Gastroesophageal sphincter (tissue), 4 donors: ENCODE results near the gene SCG2. TPM values are rescaled to one million over a fixed set of nuclear protein-coding genes. Genes with fewer than 3 reads are reported as not detected.

Source experiments
- ATAC-seq: fragments of 150-250 bp; one replicate; pipeline ENCODE4 v1.9.1; 2016; ENCODE audit warnings: mild to moderate bottlenecking, moderate library complexity
- H3K27ac ChIP-seq, 4 donors: fragments of 200-600 bp; sonication (generic) in 3 of 4; 1 replicate in 3 of 4; 2 replicates in 1 of 4; pipeline ENCODE4 v1.5.1; 2016 to 2019
- H3K27me3 ChIP-seq: fragments of 200-600 bp; sonication (generic); one replicate; pipeline ENCODE4 v1.5.1; 2019
- H3K36me3 ChIP-seq, 2 donors: fragments of 200-600 bp; sonication (generic); one replicate each; pipeline ENCODE4 v1.5.1; 2019; ENCODE audit warnings: control low read depth in 1 of 2
- H3K4me1 ChIP-seq, 3 donors: fragments of 200-600 bp; sonication (generic); 1 replicate in 2 of 3; 2 replicates in 1 of 3; pipeline ENCODE4 v1.5.1; 2016 to 2019; ENCODE audit warnings: control low read depth in 2 of 3
- H3K4me3 ChIP-seq, 2 donors: fragments of 200-600 bp; sonication (generic); one replicate each; pipeline ENCODE4 v1.5.1; 2019; ENCODE audit warnings: mild to moderate bottlenecking in 1 of 2, moderate library complexity in 1 of 2
- H3K9me3 ChIP-seq, 3 donors: fragments of 200-600 bp; sonication (generic); one replicate each; pipeline ENCODE4 v1.5.1; 2017 to 2019; ENCODE audit warnings: control low read depth in 2 of 3
- CTCF ChIP-seq, 4 experiments: fragments of 200-600 bp in 2 of 4; fragments of 450-650 bp in 2 of 4; sonication (generic) in 1 of 4; IDR thresholded peaks; one replicate each; pipeline ENCODE4 v1.5.1; 2017 to 2019; ENCODE audit warnings: antibody characterized with exemption in 4 of 4, mild to moderate bottlenecking in 2 of 4, moderate library complexity in 2 of 4
- EP300 ChIP-seq: sonication (generic); formaldehyde crosslinking; IDR thresholded peaks from one replicate; pipeline ENCODE4 v1.6.1; 2017; ENCODE audit warnings: antibody characterized with exemption, mild to moderate bottlenecking
- POLR2A ChIP-seq, 2 donors: fragments of 450-650 bp; IDR thresholded peaks; one replicate each; pipeline ENCODE4 v1.6.1; 2017; ENCODE audit warnings: antibody characterized with exemption in 2 of 2, mild to moderate bottlenecking in 2 of 2, moderate library complexity in 1 of 2
- POLR2AphosphoS5 ChIP-seq: sonication (generic); formaldehyde crosslinking; IDR thresholded peaks from one replicate; pipeline ENCODE4 v1.6.1; 2017; ENCODE audit warnings: antibody characterized with exemption
- WGBS, 2 donors: methylation state at CpG; one replicate each; pipeline ENCODE4 v1.1.5; 2018; ENCODE audit warnings: low coverage in 1 of 2; 5-methylcytosine and 5-hydroxymethylcytosine counted together
- total RNA-seq, 4 donors: library from RNA; depleted of rRNA; stranded (reverse); fragments of >200 nt; gene quantifications; one replicate each; pipeline ENCODE4 v1.1.0, GENCODE V29; 2016

The SCG2 gene
- total RNA-seq, 4 donors from 2014 or later, result 0.78 to 8.4 (median 3.5) TPM

GRCh38 chr2:223602972-223603371 is 811 bp upstream of the SCG2 start:
- Histone ChIP-seq H3K36me3 (no peaks in the 10 kb centered on the region), H3K9me3 (no peaks in the 10 kb centered on the region), H3K27me3 (peaks cover 12% of the 10 kb centered on the region), H3K4me1 (no peaks in the 10 kb centered on the region), H3K27ac (no peak overlapping the region), H3K4me3 (no peak overlapping the region)
- ATAC-seq, result no peak
- no peak for TF ChIP-seq CTCF (IDR thresholded peaks at IDR 0.05)
- TF ChIP-seq POLR2AphosphoS5, result no peak
- no peak for TF ChIP-seq EP300
- no peak for TF ChIP-seq POLR2A (IDR thresholded peaks at IDR 0.05)
- WGBS, 2 donors, result 44 to 59% methylated on average over 2 of the region's 2 CpGs

- Histone ChIP-seq H3K27ac (no peak overlapping the region), H3K27me3 (peaks cover 12% of the 10 kb centered on the region), H3K4me3 (no peak overlapping the region), H3K4me1 (no peaks in the 10 kb centered on the region), H3K36me3 (no peaks in the 10 kb centered on the region), H3K9me3 (no peaks in the 10 kb centered on the region)
- ATAC-seq, result no peak
- TF ChIP-seq POLR2A (IDR thresholded peaks at IDR 0.05), result no peak
- no peak for TF ChIP-seq CTCF (IDR thresholded peaks at IDR 0.05)
- TF ChIP-seq EP300, result no peak
- no peak for TF ChIP-seq POLR2AphosphoS5
These were observed 1.1 kb downstream of the SCG2 start for GRCh38 chr2:223601018-223601417.

GRCh38 chr2:223599640-223600380 is 2.4 kb downstream of the SCG2 start:
- H3K4me1 ChIP-seq, result no peaks in the 10 kb centered on the region
- WGBS, 2 donors, result 56 to 62% methylated on average over 6 of the region's 6 CpGs
- no peak overlapping the region for H3K27ac ChIP-seq
- H3K36me3 ChIP-seq, result no peaks in the 10 kb centered on the region
- peaks cover 12% of the 10 kb centered on the region for H3K27me3 ChIP-seq
- H3K9me3 ChIP-seq, result no peaks in the 10 kb centered on the region
- no peak for ATAC-seq
- no peak overlapping the region for H3K4me3 ChIP-seq
- TF ChIP-seq CTCF (IDR thresholded peaks at IDR 0.05), result no peak
- TF ChIP-seq POLR2AphosphoS5, result no peak
- no peak for TF ChIP-seq EP300
- TF ChIP-seq POLR2A (IDR thresholded peaks at IDR 0.05), result no peak

GRCh38 chr2:223598994-223599639 is 3.0 kb downstream of the SCG2 start:
- TF ChIP-seq CTCF (IDR thresholded peaks at IDR 0.05) (no peak), EP300 (no peak), POLR2AphosphoS5 (no peak), POLR2A (IDR thresholded peaks at IDR 0.05) (no peak)
- H3K9me3 ChIP-seq, result no peaks in the 10 kb centered on the region
- no peak overlapping the region for H3K27ac ChIP-seq
- no peak overlapping the region for H3K4me3 ChIP-seq
- peaks cover 12% of the 10 kb centered on the region for H3K27me3 ChIP-seq
- H3K36me3 ChIP-seq, result no peaks in the 10 kb centered on the region
- 94 to 100% methylated on average over 1 to 2 of the region's 2 CpGs for WGBS, 2 donors
- no peaks in the 10 kb centered on the region for H3K4me1 ChIP-seq
- no peak for ATAC-seq

- H3K9me3 ChIP-seq, result no peaks in the 10 kb centered on the region
- H3K27ac ChIP-seq, result no peak overlapping the region
- peaks cover 12% of the 10 kb centered on the region for H3K27me3 ChIP-seq
- H3K36me3 ChIP-seq, result no peaks in the 10 kb centered on the region
- no peak overlapping the region for H3K4me3 ChIP-seq
- no peak for TF ChIP-seq POLR2AphosphoS5
- no peak for TF ChIP-seq EP300
- TF ChIP-seq POLR2A (IDR thresholded peaks at IDR 0.05), result no peak
- no peak for TF ChIP-seq CTCF (IDR thresholded peaks at IDR 0.05)
- no peaks in the 10 kb centered on the region for H3K4me1 ChIP-seq
- no peak for ATAC-seq
These were observed 5.1 kb downstream of the SCG2 start for GRCh38 chr2:223597076-223597475.
